Measurements from ENCODE around the gene PCDHGA6.

Gene PCDHGA6

DNA sequence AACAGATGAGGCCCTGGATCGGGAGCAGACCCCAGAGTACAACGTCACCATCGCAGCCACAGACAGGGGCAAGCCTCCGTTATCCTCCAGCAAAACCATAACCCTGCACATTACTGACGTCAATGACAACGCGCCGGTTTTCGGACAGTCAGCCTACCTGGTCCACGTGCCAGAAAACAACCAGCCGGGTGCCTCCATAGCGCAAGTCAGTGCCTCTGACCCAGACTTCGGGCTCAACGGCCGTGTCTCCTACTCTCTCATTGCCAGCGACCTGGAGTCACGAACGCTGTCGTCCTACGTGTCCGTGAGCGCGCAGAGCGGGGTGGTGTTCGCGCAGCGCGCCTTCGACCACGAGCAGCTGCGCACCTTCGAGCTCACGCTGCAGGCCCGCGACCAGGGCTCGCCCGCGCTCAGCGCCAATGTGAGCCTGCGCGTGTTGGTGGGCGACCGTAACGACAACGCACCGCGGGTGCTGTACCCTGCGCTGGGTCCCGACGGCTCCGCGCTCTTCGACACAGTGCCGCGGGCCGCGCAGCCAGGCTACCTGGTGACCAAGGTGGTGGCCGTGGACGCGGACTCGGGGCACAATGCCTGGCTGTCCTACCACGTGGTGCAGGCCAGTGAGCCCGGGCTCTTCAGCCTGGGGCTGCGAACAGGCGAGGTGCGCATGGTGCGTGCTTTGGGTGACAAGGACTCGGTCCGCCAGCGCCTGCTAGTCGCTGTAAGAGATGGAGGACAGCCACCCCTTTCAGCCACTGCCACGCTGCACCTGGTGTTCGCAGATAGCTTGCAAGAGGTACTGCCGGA lies 45.6 kb downstream of the PCDHGA6 start:
- DNase-seq (ENCODE audit: low read depth in 2 of 2), result no peak

DNA sequence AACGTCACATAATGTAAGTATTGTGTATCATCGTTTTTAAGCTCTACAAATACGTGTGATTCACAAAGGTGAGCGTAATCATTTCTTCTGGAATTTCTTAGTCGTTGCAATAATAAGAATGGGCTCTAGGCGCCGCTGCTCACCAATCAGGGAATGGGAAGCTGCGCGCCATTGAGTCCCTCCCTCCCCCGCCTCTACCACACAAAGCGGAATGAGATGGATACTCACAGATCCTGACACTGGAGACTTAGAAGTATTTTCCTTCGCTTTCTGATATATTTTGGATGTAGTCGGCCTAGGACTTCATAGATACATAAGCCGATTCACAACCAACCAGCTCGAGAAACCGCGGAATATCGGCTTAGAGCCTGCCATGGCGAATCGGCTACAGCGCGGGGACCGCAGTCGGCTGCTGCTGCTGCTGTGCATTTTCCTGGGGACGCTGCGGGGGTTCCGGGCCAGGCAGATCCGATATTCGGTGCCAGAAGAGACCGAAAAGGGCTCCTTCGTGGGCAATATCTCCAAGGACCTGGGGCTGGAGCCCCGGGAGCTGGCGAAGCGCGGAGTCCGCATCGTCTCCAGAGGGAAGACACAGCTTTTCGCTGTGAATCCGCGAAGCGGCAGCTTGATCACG lies 47.3 kb downstream of the PCDHGA6 start, which contains the start of gene PCDHGA11:
Gene PCDHGA11, plus strand, starts transcription at position 197 of the 634 bp plus-strand sequence. Its CDS starts 177 bp downstream, at position 374.
- DNase-seq (ENCODE audit: low read depth in 2 of 2), result peak in 1 of 2 experiments; percentile 50

DNA sequence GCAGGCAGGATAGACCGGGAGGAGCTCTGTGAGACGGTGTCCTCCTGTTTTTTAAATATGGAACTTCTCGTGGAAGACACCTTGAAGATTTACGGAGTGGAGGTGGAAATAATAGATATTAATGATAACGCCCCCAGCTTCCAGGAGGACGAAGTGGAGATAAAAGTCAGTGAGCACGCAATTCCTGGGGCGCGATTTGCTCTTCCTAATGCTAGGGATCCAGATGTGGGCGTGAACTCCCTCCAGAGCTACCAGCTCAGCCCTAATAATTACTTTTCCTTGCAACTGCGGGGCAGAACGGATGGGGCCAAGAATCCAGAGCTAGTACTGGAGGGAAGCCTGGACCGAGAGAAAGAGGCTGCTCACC lies 47.8 kb downstream of the PCDHGA6 start:
- DNase-seq (ENCODE audit: low read depth in 2 of 2), result no peak

DNA sequence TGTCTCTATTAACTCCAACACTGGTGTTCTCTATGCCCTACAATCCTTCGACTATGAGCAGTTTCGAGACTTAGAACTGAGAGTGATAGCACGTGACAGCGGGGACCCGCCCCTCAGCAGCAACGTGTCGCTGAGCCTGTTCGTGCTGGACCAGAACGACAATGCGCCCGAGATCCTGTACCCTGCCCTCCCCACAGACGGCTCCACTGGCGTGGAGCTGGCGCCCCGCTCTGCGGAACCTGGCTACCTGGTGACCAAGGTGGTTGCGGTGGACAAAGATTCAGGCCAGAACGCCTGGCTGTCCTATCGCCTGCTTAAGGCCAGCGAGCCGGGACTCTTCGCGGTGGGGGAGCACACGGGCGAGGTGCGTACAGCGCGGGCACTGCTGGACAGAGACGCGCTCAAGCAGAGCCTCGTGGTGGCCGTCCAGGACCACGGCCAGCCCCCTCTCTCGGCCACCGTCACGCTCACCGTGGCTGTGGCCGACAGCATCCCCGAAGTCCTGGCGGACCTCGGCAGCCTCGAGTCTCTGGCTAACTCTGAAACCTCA lies 49.1 kb downstream of the PCDHGA6 start:
- DNase-seq (ENCODE audit: low read depth in 2 of 2), result no peak

DNA sequence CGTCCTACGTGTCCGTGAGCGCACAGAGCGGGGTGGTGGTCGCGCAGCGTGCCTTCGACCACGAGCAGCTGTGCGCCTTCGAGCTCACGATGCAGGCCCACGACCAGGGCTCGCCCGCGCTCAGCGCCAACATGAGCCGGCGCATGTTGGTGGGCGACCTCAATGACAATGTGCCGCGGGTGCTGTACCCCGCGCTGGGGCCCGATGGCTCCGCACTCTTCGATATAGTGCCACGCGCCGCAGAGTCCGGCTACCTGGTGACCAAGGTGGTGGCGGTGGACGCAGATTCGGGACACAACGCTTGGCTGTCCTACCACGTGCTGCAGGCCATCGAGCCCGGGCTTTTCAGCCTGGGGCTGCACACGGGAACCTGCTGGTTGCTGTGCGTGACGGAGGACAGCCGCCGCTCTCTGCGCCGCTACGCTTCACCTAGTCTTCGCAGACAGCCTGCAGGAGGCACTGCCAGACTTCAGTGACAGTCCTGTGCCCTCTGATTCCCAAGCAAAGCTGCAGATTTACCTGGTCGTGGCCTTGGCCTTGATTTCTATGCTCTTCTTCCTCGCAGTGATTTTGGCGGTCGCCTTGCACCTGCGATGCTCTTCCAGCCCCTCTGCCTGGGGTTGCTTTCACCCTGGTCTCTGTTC lies 54.2 kb downstream of the PCDHGA6 start:
- no peak for DNase-seq (ENCODE audit: low read depth in 2 of 2)
